AG08396 (cell line): Measurements from ENCODE around the gene SCNN1G.
"Not testable (repeated sequence)": the region's sequence is repeated elsewhere in the genome, so short reads cannot be mapped to it uniquely, and the experiment has no call there.

ENCODE experiments used
- DNase-seq: peaks from one replicate; pipeline ENCODE4 v3.0.0; 2012; ENCODE audit warnings: low spot score, mixed read lengths

SCNN1G gene

DNA sequence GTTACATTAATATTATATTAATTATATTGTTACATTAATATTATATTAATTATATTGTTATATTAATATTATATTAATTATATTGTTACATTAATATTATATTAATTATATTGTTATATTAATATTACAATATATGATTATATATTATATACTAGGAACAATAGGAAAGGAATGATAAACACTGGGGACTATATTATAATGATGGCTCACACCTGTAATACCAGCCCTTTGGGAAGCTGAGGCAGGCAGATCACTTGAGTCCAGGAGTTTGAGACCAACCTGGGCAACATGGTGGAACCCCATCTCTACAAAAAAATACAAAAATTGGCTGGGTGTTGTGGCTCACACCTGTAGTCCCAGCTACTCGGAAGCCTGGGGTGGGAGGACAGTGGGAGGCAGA lies 71.1 kb downstream of the SCNN1G start:
- DNase-seq: not testable (repeated sequence)

DNA sequence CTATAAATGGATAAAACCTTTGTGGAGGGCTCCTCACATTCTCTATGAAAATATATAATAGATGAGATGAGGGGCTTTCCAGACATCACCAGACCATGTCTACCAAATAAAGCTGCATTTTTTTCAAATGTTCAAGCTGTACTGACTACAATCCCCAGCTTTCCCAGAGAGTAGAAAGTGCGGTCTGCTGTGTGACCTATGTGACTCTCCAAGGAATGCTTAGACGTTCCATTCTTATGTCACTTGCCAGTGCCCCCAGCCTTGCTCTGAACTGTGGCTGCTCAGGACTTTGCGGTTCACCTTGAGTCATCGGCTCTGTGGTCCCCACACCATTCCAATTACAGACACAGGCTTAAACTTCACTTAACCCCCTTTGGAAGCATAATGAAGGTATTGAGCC lies 71.8 kb downstream of the SCNN1G start:
- peak; percentile 60 for DNase-seq

GRCh38 chr16:23255000-23255399 lies 72.5 kb downstream of the SCNN1G start:
- DNase-seq: no peak

- no peak for DNase-seq
These were observed 73.9 kb downstream of the SCNN1G start for GRCh38 chr16:23256440-23256839.

DNA sequence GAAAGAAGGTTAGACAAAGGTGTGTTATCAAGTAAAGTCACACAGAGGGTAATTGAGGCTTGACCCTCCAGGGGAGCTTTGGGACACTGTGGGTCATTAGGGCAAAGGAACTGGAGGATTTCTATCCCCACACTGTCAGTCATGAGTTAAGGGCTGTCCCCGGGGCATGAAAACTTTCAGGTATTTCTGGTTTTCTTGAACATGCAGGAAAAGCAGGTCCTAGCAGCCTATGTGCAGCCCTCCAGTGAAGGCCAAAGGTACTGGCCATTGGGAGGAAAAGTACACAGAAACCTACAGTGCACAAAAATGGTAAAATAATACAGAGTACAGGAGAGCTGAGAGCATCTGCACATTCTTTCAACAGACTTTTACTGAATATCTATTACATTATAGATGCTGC lies 75.1 kb downstream of the SCNN1G start:
- no peak for DNase-seq

GRCh38 chr16:23258919-23259237 lies 76.3 kb downstream of the SCNN1G start:
- no peak for DNase-seq
